GM18861 (cell line): ENCODE measurements around the gene TCHH.
"Not testable (repeated sequence)": the region's sequence is repeated elsewhere in the genome, so short reads cannot be mapped to it uniquely, and the experiment has no call there.

Experiments
- ATAC-seq: cut with Tn5 transposase; IDR thresholded peaks from one replicate; pipeline ENCODE4 v1.9.1; 2021; ENCODE audit not compliant: unreplicated experiment

The TCHH gene

GRCh38 chr1:152115344-152115743 lies at the start of gene TCHH:
TSS of gene TCHH (minus strand) at chr1:152115444. CDS start at chr1:152114080, 1,364 bp downstream.
- no peak for ATAC-seq

GRCh38 chr1:152164517-152165136 lies 49.4 kb upstream of the TCHH start:
- no peak for ATAC-seq

GRCh38 chr1:152162792-152163463 lies 47.7 kb upstream of the TCHH start:
- no peak for ATAC-seq

GRCh38 chr1:152160576-152160975 lies 45.3 kb upstream of the TCHH start:
- no peak for ATAC-seq

- no peak for ATAC-seq
Measured at GRCh38 chr1:152159144-152159543, 43.9 kb upstream of the TCHH start, which contains the start of gene RPTN. TSS of gene RPTN (minus strand) at chr1:152159228. CDS start at chr1:152157889, 1,339 bp downstream.

GRCh38 chr1:152153996-152154395 lies 38.8 kb upstream of the TCHH start:
- no peak for ATAC-seq

- no peak for ATAC-seq
Measured at GRCh38 chr1:152151646-152152045, 36.4 kb upstream of the TCHH start.

GRCh38 chr1:152148981-152149380 lies 33.7 kb upstream of the TCHH start:
- no peak for ATAC-seq

- no peak for ATAC-seq
Measured at GRCh38 chr1:152148051-152148450, 32.8 kb upstream of the TCHH start.

GRCh38 chr1:152145769-152146168 lies 30.5 kb upstream of the TCHH start:
- no peak for ATAC-seq

GRCh38 chr1:152144674-152145183 lies 29.5 kb upstream of the TCHH start:
- ATAC-seq: not testable (repeated sequence)

GRCh38 chr1:152143150-152143887 lies 28.1 kb upstream of the TCHH start:
- no peak for ATAC-seq

GRCh38 chr1:152141971-152142584 lies 26.8 kb upstream of the TCHH start:
- ATAC-seq: no peak

GRCh38 chr1:152137215-152137614 lies 22.0 kb upstream of the TCHH start:
- ATAC-seq: no peak

- ATAC-seq: no peak
Measured at GRCh38 chr1:152130186-152130585, 14.9 kb upstream of the TCHH start.

GRCh38 chr1:152127673-152128072 lies 12.4 kb upstream of the TCHH start:
- no peak for ATAC-seq

GRCh38 chr1:152125834-152126443 lies 10.7 kb upstream of the TCHH start:
- no peak for ATAC-seq

GRCh38 chr1:152118915-152119314 lies 3.7 kb upstream of the TCHH start:
- ATAC-seq: no peak

- no peak for ATAC-seq
Measured at GRCh38 chr1:152112885-152113432, 2.3 kb downstream of the TCHH start.

GRCh38 chr1:152112101-152112884 lies 3.0 kb downstream of the TCHH start:
- no peak for ATAC-seq
